Smooth muscle cell (in vitro differentiated cells): ENCODE measurements around the gene ASGR2. TPM values are rescaled to one million over a fixed set of nuclear protein-coding genes. Genes with fewer than 3 reads are reported as not detected.

ENCODE experiments used
- DNase-seq: peaks from one replicate; lab custom pipeline; 2025; ENCODE audit not compliant: unreplicated experiment; lab: John Stamatoyannopoulos, UW
- H2AFZ ChIP-seq: fragments of 200-600 bp; sonication (generic); 2 replicates; pipeline ENCODE4 v1.6.0; 2016; ENCODE audit warnings: antibody characterized with exemption, low read depth, mild to moderate bottlenecking
- H3F3A ChIP-seq: fragments of 200-600 bp; sonication (generic); 2 replicates; pipeline ENCODE4 v1.6.0; 2017; ENCODE audit warnings: antibody characterized with exemption, low read depth
- H3K27ac ChIP-seq: fragments of 200-600 bp; sonication (generic); 2 replicates; pipeline ENCODE4 v1.5.1; 2016; ENCODE audit warnings: low read depth, mild to moderate bottlenecking
- H3K27me3 ChIP-seq: fragments of 200-600 bp; sonication (generic); 2 replicates; pipeline ENCODE4 v1.6.1; 2016; ENCODE audit warnings: low read depth, mild to moderate bottlenecking
- H3K36me3 ChIP-seq: fragments of 200-600 bp; sonication (generic); 2 replicates; pipeline ENCODE4 v1.5.1; 2016; ENCODE audit warnings: low read depth
- H3K4me1 ChIP-seq: fragments of 200-600 bp; sonication (generic); 2 replicates; pipeline ENCODE4 v1.5.1; 2016; ENCODE audit warnings: low read depth
- H3K4me2 ChIP-seq: fragments of 200-600 bp; sonication (generic); 2 replicates; pipeline ENCODE4 v1.6.0; 2016; ENCODE audit warnings: mild to moderate bottlenecking
- H3K4me3 ChIP-seq: fragments of 200-600 bp; sonication (generic); 2 replicates; pipeline ENCODE4 v1.5.1; 2016; ENCODE audit warnings: mild to moderate bottlenecking
- H3K79me2 ChIP-seq: fragments of 200-600 bp; sonication (generic); 2 replicates; pipeline ENCODE4 v1.6.0; 2016; ENCODE audit warnings: low read depth, mild to moderate bottlenecking
- H3K9ac ChIP-seq: fragments of 200-600 bp; sonication (generic); 2 replicates; pipeline ENCODE4 v1.6.0; 2016; ENCODE audit warnings: low read depth
- H3K9me3 ChIP-seq: fragments of 200-600 bp; sonication (generic); replicated peaks from 2 replicates; pipeline ENCODE4 v1.5.1; 2016; ENCODE audit warnings: low read depth
- H4K20me1 ChIP-seq: fragments of 200-600 bp; sonication (generic); 2 replicates; pipeline ENCODE4 v1.6.0; 2016; ENCODE audit warnings: low read depth
- CTCF ChIP-seq: fragments of 200-600 bp; sonication (generic); IDR thresholded peaks from 2 replicates; pipeline ENCODE4 v1.5.1; 2017; ENCODE audit warnings: borderline replicate concordance, mild to moderate bottlenecking, antibody characterized with exemption; ENCODE audit not compliant: insufficient read depth, poor library complexity, severe bottlenecking
- WGBS: methylation state at CpG from one replicate; pipeline ENCODE4 v1.1.7; 2016; ENCODE audit warnings: low lambda C conversion rate; 5-methylcytosine and 5-hydroxymethylcytosine counted together
- polyA plus RNA-seq: library from polyadenylated mRNA; unstranded; fragments of >200 nt; fragmentation: Nextera tagmentation; extraction: Ambion mirVana; gene quantifications from 2 replicates; pipeline ENCODE4 v1.2.1, GENCODE V29; 2016
- total RNA-seq: library from RNA; depleted of rRNA; stranded (reverse); fragments of >200 nt; gene quantifications from 2 replicates; pipeline ENCODE4 v1.2.3, GENCODE V29; 2014

ASGR2 gene
- total and polyA plus RNA-seq, 2 experiments from 2014 or later: 0.15 TPM; not detected in 1

GRCh38 chr17:7080456-7081041, 34.1 kb downstream of the ASGR2 start:
- no peak overlapping the region for H3K9ac ChIP-seq
- WGBS: 91% methylated on average over 10 of the region's 10 CpGs
- H3K4me1 ChIP-seq: no peaks in the 10 kb centered on the region
- no peaks in the 10 kb centered on the region for H3K36me3 ChIP-seq
- no peak overlapping the region for H3K4me3 ChIP-seq
- no peaks in the 10 kb centered on the region for H4K20me1 ChIP-seq
- H3K79me2 ChIP-seq: no peaks in the 10 kb centered on the region
- H3K27ac ChIP-seq: no peak overlapping the region
- H3K4me2 ChIP-seq: no peak overlapping the region
- H2AFZ ChIP-seq: no peak overlapping the region
- no peaks in the 10 kb centered on the region for H3K27me3 ChIP-seq
- H3K9me3 ChIP-seq: no peaks in the 10 kb centered on the region
- no peak for TF ChIP-seq CTCF
- no peaks in the 10 kb centered on the region for H3F3A ChIP-seq
- no peak for DNase-seq

- WGBS: 82% methylated on average over 15 of the region's 15 CpGs
- Histone ChIP-seq H2AFZ (no peak within 1 kb of the TSS), H4K20me1 (no peaks in the 10 kb centered on the region), H3K79me2 (no peaks in the 10 kb centered on the region), H3K4me2 (no peak within 1 kb of the TSS), H3K4me1 (no peaks in the 10 kb centered on the region), H3K9ac (no peak within 1 kb of the TSS), H3F3A (no peaks in the 10 kb centered on the region), H3K9me3 (no peaks in the 10 kb centered on the region), H3K4me3 (no peak within 1 kb of the TSS), H3K36me3 (no peaks in the 10 kb centered on the region), H3K27me3 (no peaks in the 10 kb centered on the region), H3K27ac (no peak within 1 kb of the TSS)
- DNase-seq: no peak
- no peak for TF ChIP-seq CTCF
Observed at GRCh38 chr17:7079581-7080455, 34.8 kb downstream of the ASGR2 start, which contains the start of gene CLEC10A. Gene CLEC10A (minus strand): TSS chr17:7080251. CDS start chr17:7078812, 1,439 bp downstream.

- 92% methylated on average over 10 of the region's 10 CpGs for WGBS
- TF ChIP-seq CTCF: no peak
- Histone ChIP-seq H3F3A (no peaks in the 10 kb centered on the region), H3K4me1 (no peaks in the 10 kb centered on the region), H2AFZ (no peak overlapping the region), H3K9ac (no peak overlapping the region), H3K27ac (no peak overlapping the region), H3K4me2 (no peak overlapping the region), H4K20me1 (no peaks in the 10 kb centered on the region), H3K4me3 (no peak overlapping the region), H3K36me3 (no peaks in the 10 kb centered on the region), H3K79me2 (no peaks in the 10 kb centered on the region), H3K9me3 (no peaks in the 10 kb centered on the region), H3K27me3 (no peaks in the 10 kb centered on the region)
- DNase-seq: no peak
Observed at GRCh38 chr17:7078711-7079110, 35.9 kb downstream of the ASGR2 start.
